IPS DF 4.7 (cell line): Measurements from ENCODE around the gene OXLD1.

Source experiments
- DNase-seq: peaks from one replicate; pipeline ENCODE4 v3.0.0-alpha.2; 2013; ENCODE audit warnings: low spot score; ENCODE audit errors: extremely low read depth

Gene OXLD1

GRCh38 chr17:81616877-81617276 lies 49.5 kb downstream of the OXLD1 start:
- DNase-seq: no peak

DNA sequence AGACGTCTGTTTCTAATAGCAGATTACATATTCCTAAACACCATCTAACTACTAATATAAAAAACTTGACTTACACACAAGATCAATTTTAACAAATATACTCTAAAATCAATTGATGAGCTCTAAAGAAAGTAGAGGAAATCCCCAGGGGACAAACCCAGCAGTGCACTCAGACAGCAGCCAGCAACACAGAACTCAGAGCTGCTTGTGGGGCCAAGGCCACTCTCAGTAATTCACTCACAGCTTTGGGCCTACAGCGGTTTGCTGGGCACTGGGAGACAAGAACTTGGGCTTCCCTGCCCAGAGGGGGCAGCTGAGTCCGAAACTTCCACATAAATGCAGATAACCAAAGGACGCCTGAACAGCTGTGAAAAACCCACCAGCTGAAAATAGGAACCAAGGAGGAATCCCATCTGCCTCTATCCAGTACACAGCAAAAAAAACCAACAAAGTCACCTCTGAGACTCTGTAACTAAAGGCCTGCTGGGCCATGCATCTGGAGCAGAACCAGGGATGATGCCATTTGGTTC lies 50.9 kb downstream of the OXLD1 start:
- DNase-seq: no peak
